Activated CD8-positive, alpha-beta memory T cell treated with anti-CD3 and anti-CD28 coated beads, Interleukin-2, amount 50 U/mL, for 1 hour (primary cell): ENCODE measurements around the gene SCNN1B.
"Not testable (repeated sequence)": the region's sequence is repeated elsewhere in the genome, so short reads cannot be mapped to it uniquely, and the experiment has no call there.

Experiments used
- DNase-seq: peaks from one replicate; pipeline ENCODE4 v3.0.0-alpha.2; 2020; ENCODE audit errors: extremely low read depth

The SCNN1B gene

GRCh38 chr16:23381702-23382101, 79.6 kb downstream of the SCNN1B start:
- DNase-seq = not testable (repeated sequence)

- no peak for DNase-seq
Measured at GRCh38 chr16:23382279-23382678, 80.2 kb downstream of the SCNN1B start.

GRCh38 chr16:23383881-23384280, 81.8 kb downstream of the SCNN1B start:
- no peak for DNase-seq

- no peak for DNase-seq
Measured at GRCh38 chr16:23384878-23385277, 82.8 kb downstream of the SCNN1B start.

- no peak for DNase-seq
Measured at GRCh38 chr16:23385441-23385840, 83.3 kb downstream of the SCNN1B start.

GRCh38 chr16:23387666-23388065, 85.6 kb downstream of the SCNN1B start:
- no peak for DNase-seq

DNA sequence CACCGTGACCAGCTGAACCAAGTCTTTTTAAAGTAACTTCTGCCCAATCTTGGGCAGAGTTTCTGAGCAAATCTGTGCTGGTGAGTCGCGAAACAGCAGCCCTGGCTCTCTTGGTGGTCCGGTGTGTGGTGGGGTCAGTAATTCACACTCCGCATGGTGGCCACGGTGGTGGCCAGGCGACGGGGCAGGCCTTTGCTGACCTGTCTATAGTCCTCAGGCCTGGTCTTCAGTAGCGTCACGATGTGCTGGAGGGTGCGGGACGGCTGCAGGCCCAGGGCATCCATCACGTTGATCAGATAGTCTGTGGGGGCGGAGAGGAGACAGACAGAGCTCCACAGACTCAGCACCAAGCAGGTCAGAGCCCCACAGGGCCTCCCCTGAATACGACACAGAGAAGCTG, 86.7 kb downstream of the SCNN1B start:
- no peak for DNase-seq

- DNase-seq = no peak
Measured at GRCh38 chr16:23389201-23389600, 87.1 kb downstream of the SCNN1B start.

- DNase-seq = not testable (repeated sequence)
Measured at GRCh38 chr16:23389936-23390335, 87.8 kb downstream of the SCNN1B start.

DNA sequence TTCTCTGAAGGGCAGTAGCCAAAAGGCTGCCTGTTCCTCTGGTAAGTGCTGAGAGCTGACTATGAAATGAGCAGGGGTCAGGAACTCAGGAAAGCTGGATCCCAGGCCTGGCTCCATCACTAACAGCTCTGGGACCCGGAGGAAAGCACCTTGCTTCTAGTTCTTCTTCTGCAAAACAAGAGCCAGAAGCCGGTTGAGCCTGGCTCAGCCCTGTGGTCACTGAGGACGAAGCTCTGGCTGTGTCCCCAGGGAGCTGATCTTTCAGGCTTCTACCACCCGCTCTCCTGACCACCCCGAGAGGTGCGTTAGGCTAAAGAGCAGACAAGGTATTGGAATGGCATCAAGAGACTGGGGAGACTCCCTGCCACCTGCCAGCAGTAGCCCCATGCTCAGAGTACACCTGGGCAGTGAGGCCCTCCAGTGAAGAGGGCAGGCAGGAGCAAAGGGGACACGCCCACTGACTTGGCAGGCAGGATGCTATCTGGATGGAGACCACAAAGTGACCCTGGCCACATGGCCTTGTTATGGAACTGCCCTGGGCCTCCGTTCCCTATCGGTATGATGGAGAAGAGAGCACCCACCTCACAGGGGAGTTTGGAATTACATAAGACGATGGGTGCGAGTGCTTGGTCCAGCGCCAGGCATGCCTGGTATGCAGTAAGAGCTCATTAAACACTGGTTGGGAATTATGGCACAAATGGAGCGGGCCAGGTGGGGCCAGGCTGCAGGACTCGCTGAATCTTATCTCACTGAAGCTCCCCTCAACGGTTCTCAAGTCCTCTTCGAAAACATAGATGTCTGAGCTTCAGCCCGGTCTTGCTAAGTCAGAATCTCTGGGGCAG, 89.5 kb downstream of the SCNN1B start:
- no peak for DNase-seq

GRCh38 chr16:23392223-23392600, 90.1 kb downstream of the SCNN1B start:
- no peak for DNase-seq

- DNase-seq = no peak
Measured at GRCh38 chr16:23394141-23394831, 92.2 kb downstream of the SCNN1B start.

DNA sequence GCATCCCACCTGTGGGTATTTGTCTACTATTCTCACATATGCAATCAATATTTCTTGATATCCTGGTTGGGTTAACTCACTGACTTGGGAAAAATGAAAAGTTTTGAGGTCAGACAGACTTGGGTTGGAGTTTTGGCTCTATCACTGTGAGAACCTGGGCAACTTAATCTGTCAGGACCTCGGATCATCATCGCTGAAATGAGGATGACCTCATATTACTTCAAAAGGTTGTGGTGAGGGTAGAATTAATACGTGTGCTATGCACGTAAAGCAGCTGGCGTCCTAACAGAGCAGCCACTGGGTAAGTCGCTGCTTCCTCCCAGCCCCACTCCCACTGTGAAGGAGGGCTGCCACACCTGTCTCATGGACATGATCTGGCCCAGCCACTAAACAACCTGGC, 93.6 kb downstream of the SCNN1B start:
- DNase-seq = no peak

- DNase-seq = no peak
Measured at GRCh38 chr16:23397464-23397863, 95.4 kb downstream of the SCNN1B start.

- no peak for DNase-seq
Measured at GRCh38 chr16:23398987-23399805, 97.1 kb downstream of the SCNN1B start.

GRCh38 chr16:23400447-23400846, 98.3 kb downstream of the SCNN1B start:
- not testable (repeated sequence) for DNase-seq

DNA sequence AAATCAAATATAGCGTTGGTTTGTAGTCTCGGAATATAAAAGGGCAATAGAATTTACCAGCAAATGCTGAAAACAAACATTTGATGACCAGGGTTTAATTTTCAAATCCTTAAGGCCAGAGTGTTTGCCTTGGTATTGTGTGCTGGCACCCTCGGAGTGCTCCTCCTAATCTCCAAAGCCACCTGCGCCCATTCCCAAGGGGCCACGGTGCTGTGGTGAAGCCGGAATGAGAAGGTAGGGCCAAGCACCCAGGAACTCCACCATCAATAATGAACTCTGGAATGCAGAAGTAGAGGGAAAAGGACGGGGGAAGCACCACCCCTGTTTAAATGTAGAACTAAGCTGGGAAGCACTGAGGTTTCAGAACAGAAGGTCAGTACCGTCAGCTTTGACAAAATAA, 99.0 kb downstream of the SCNN1B start:
- DNase-seq = no peak

DNA sequence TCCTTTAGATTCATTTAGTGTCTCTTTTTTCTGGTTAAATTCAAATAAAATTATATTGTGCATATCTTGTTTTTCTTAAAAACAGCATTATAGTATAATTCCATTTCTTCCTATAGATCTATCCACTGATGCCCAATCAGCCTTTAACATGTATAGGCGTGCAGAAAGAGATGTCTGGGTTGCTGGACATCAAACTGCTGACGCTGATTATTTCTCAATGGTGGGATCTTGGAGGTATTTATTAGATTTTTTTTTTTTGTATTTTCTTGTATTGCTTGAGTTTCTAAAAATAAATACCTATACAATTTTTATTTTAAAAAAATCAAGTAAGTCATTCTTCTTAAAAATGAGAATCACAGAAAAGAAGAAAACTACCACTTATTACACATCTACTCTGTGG, 100.0 kb downstream of the SCNN1B start:
- DNase-seq = no peak

GRCh38 chr16:23403547-23403946, 101.4 kb downstream of the SCNN1B start:
- DNase-seq = no peak

DNA sequence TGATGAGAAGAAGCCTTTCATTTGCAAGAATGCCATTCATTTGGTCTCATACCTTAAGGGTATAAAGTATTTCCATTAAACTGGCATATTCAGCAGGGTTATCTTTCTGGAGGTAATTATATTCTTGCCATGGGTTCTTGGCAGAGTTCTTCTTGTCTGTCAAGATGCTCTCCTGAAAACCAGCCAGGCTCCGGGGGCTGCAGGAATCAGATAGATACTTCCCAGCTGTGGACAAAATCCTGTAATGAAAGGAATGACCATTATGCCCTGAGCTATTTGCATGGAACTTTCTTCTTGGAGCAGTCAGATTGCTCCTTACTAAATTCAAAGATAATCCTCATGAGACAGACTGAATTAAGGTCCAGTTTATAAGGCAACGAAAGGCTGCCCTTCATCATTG, 103.9 kb downstream of the SCNN1B start:
- DNase-seq = no peak

DNA sequence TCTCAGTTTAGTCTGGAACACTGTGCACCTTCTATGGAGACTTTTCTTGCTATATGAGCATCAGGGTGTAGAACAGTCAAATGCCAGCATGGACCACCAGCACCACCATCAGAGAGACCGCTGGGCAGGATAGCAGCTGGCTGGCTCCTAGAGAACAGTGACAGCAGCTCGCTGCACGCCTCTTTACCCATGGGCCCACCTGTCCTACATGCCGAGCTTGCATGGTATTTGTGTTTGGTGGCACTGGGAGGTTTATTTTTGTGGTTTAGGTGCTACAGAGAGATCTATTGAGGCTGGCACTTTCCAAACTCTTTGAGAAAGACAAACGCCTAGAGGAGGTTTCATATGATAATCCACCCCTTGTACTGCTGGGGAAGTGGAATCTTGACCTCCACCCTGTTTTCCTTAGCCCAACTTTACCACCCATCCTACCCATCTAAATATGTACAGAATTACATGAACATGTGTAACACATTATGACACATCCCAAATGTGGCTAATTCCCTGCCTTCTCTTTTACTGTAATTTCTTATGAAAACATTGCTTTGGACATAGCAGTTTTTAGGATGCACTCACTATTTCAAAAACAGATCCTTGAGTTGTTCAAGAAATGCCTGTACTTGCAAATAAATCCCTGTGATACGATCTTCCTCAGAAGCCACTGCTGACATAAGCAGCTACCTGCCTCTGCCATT, 104.6 kb downstream of the SCNN1B start:
- DNase-seq = no peak
